H9 (cell line): ENCODE results near the gene FAM53A. TPM values are rescaled to one million over a fixed set of nuclear protein-coding genes. Genes with fewer than 3 reads are reported as not detected.

Source experiments
- DNase-seq: peaks from one replicate; pipeline ENCODE4 v3.0.0-alpha.2; 2017
- H2AFZ ChIP-seq: one replicate; pipeline ENCODE4 v1.6.1; 2013; ENCODE audit warnings: mild to moderate bottlenecking, low read length, control low read depth, moderate library complexity
- H2AK5ac ChIP-seq: 2 replicates; pipeline ENCODE4 v1.6.1; 2013; ENCODE audit warnings: low read length, control low read depth, mixed read lengths; ENCODE audit not compliant: insufficient read length
- H2BK120ac ChIP-seq: one replicate; pipeline ENCODE4 v1.6.1; 2013; ENCODE audit warnings: low read depth, mild to moderate bottlenecking, low read length, control low read depth, inconsistent platforms; ENCODE audit not compliant: poor library complexity, severe bottlenecking
- H2BK12ac ChIP-seq: 2 replicates; pipeline ENCODE4 v1.6.1; 2013; ENCODE audit warnings: low read length, control low read depth, mixed read lengths, low read depth; ENCODE audit not compliant: insufficient read length
- H2BK15ac ChIP-seq: 2 replicates; pipeline ENCODE4 v1.6.1; 2013; ENCODE audit warnings: low read depth, low read length, control low read depth
- H2BK20ac ChIP-seq: one replicate; pipeline ENCODE4 v1.6.1; 2013; ENCODE audit warnings: low read depth, mild to moderate bottlenecking, low read length, control low read depth, inconsistent platforms; ENCODE audit not compliant: poor library complexity, severe bottlenecking
- H2BK5ac ChIP-seq: 2 replicates; pipeline ENCODE4 v1.6.1; 2013; ENCODE audit warnings: low read length, control low read depth, mixed read lengths; ENCODE audit not compliant: insufficient read length
- H3K14ac ChIP-seq: 2 replicates; pipeline ENCODE4 v1.6.1; 2013; ENCODE audit warnings: low read length, control low read depth; ENCODE audit not compliant: insufficient read depth
- H3K18ac ChIP-seq: 2 replicates; pipeline ENCODE4 v1.6.1; 2013; ENCODE audit warnings: low read depth, mild to moderate bottlenecking, mixed read lengths, low read length, control low read depth; ENCODE audit not compliant: insufficient read length
- H3K23ac ChIP-seq: 2 replicates; pipeline ENCODE4 v1.6.1; 2013; ENCODE audit warnings: low read length, control low read depth, mixed read lengths, low read depth; ENCODE audit not compliant: insufficient read length
- H3K23me2 ChIP-seq: 2 replicates; pipeline ENCODE4 v1.6.1; 2013; ENCODE audit warnings: low read depth, mild to moderate bottlenecking, mixed read lengths, low read length, control low read depth; ENCODE audit not compliant: insufficient read length, poor library complexity, severe bottlenecking
- H3K27ac ChIP-seq: 2 replicates; pipeline ENCODE4 v1.5.1; 2013; ENCODE audit warnings: low read length, control low read depth, mixed read lengths, low read depth; ENCODE audit not compliant: insufficient read length
- H3K27me3 ChIP-seq: 2 replicates; pipeline ENCODE4 v1.6.1; 2013; ENCODE audit warnings: low read length, control low read depth, inconsistent platforms; ENCODE audit not compliant: insufficient read depth
- H3K4ac ChIP-seq: 2 replicates; pipeline ENCODE4 v1.6.1; 2013; ENCODE audit warnings: low read depth, mild to moderate bottlenecking, control low read depth, inconsistent platforms, low read length, moderate library complexity
- H3K4me1 ChIP-seq: 2 replicates; pipeline ENCODE4 v1.6.1; 2013; ENCODE audit warnings: low read length, control low read depth, inconsistent platforms; ENCODE audit not compliant: insufficient read depth
- H3K4me2 ChIP-seq: 2 replicates; pipeline ENCODE4 v1.6.1; 2013; ENCODE audit warnings: low read length, control low read depth, mixed read lengths; ENCODE audit not compliant: insufficient read length, insufficient read depth
- H3K56ac ChIP-seq: 2 replicates; pipeline ENCODE4 v1.6.1; 2013; ENCODE audit warnings: low read depth, mild to moderate bottlenecking, mixed read lengths, low read length, control low read depth; ENCODE audit not compliant: insufficient read length
- H3K79me1 ChIP-seq: 2 replicates; pipeline ENCODE4 v1.6.1; 2013; ENCODE audit warnings: low read depth, mild to moderate bottlenecking, moderate library complexity, low read length, control low read depth, inconsistent platforms; ENCODE audit not compliant: insufficient read depth, poor library complexity, severe bottlenecking
- H3K79me2 ChIP-seq: 2 replicates; pipeline ENCODE4 v1.6.1; 2013; ENCODE audit warnings: low read length, control low read depth, inconsistent platforms; ENCODE audit not compliant: insufficient read depth
- H3K9ac ChIP-seq: 2 replicates; pipeline ENCODE4 v1.6.1; 2013; ENCODE audit warnings: low read length, control low read depth, mixed read lengths; ENCODE audit not compliant: insufficient read length; ENCODE audit errors: extremely low read depth
- H3K9me3 ChIP-seq: one replicate; pipeline ENCODE4 v1.6.1; 2013; ENCODE audit warnings: low read depth, low read length, inconsistent platforms; ENCODE audit not compliant: control insufficient read depth
- H3T11ph ChIP-seq: one replicate; pipeline ENCODE4 v1.6.1; 2013; ENCODE audit warnings: mild to moderate bottlenecking, low read length, control low read depth, inconsistent platforms
- H4K20me1 ChIP-seq: one replicate; pipeline ENCODE4 v1.6.1; 2013; ENCODE audit not compliant: control insufficient read depth, insufficient read length, insufficient read depth
- H4K5ac ChIP-seq: 2 replicates; pipeline ENCODE4 v1.6.1; 2013; ENCODE audit warnings: low read depth, mild to moderate bottlenecking, mixed read lengths, low read length, control low read depth; ENCODE audit not compliant: insufficient read length
- H4K8ac ChIP-seq: replicated peaks from 2 replicates; pipeline ENCODE4 v1.6.1; 2013; ENCODE audit warnings: low read length, control low read depth, mixed read lengths, low read depth; ENCODE audit not compliant: insufficient read length
- H4K91ac ChIP-seq: 2 replicates; pipeline ENCODE4 v1.6.1; 2013; ENCODE audit warnings: low read depth, mild to moderate bottlenecking, moderate library complexity, mixed read lengths, low read length, control low read depth; ENCODE audit not compliant: insufficient read length
- H3K27ac Mint-ChIP-seq, 3 experiments: 2 replicates in 2 of 3; 3 replicates in 1 of 3; pipeline ENCODE4 v1.8.0; 2020 to 2021; ENCODE audit warnings: mixed read lengths in 3 of 3, mild to moderate bottlenecking in 1 of 3, moderate library complexity in 1 of 3
- H3K27me3 Mint-ChIP-seq: 2 replicates; pipeline ENCODE4 v1.8.0; 2021; ENCODE audit warnings: low read depth, mild to moderate bottlenecking, moderate library complexity, mixed read lengths
- H3K36me3 Mint-ChIP-seq, 3 experiments: 2 replicates in 2 of 3; 3 replicates in 1 of 3; pipeline ENCODE4 v1.8.0; 2020 to 2021; ENCODE audit warnings: low read depth in 3 of 3, mixed read lengths in 3 of 3; ENCODE audit not compliant: insufficient read depth in 1 of 3
- H3K4me1 Mint-ChIP-seq, 2 experiments: 2 replicates each; pipeline ENCODE4 v1.8.0; 2020; ENCODE audit warnings: mixed read lengths in 2 of 2
- H3K4me3 Mint-ChIP-seq, 2 experiments: 2 replicates in 1 of 2; 3 replicates in 1 of 2; pipeline ENCODE4 v1.8.0; 2020 to 2021; ENCODE audit warnings: mild to moderate bottlenecking in 2 of 2, mixed read lengths in 2 of 2, moderate library complexity in 1 of 2
- H3K9me3 Mint-ChIP-seq, 2 experiments: 2 replicates in 1 of 2; 3 replicates in 1 of 2; pipeline ENCODE4 v1.8.0; 2020; ENCODE audit warnings: mild to moderate bottlenecking in 2 of 2, mixed read lengths in 2 of 2, moderate library complexity in 1 of 2
- WGBS: extraction: QIAGEN DNeasy Blood & Tissue Kit; methylation state at CpG from one replicate; pipeline ENCODE4 v1.1.7; 2013; ENCODE audit warnings: missing lambda C conversion rate, low lambda C conversion rate, mixed read lengths; ENCODE audit not compliant: insufficient read length; ENCODE audit errors: extremely low coverage; 5-methylcytosine and 5-hydroxymethylcytosine counted together
- total RNA-seq: library from RNA; stranded (reverse); gene quantifications from 2 replicates; pipeline ENCODE4 v1.2.1, GENCODE V29; 2021
- TF ChIP-seq, protein P1 (sequence below): fragments of 200-600 bp; sonication (generic); conservative IDR thresholded peaks from 3 replicates; pipeline ENCODE4 v1.8.0; 2021; ENCODE audit warnings: antibody characterized with exemption, mild to moderate bottlenecking

Gene FAM53A
- total RNA-seq, 1 experiment from 2014 or later, result 2.4 TPM

DNA sequence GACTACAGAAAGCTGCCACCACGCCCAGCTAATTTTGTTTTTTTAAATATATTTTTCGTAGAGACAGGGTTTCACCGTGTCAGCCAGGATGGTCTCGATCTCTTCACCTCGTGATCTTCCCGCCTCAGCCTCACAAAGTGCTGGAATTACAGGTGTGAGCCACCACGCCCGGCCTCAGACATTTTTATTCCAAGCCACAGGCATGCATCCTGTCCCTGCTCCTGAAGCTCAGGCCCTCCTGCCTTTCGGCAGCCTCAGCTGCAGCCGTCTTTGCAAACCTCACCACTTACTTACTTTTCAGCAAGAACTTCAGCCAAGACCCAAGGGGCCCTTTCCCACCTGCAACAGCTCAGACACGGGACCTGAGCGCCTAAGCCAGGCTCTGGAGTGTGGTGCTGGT lies 26.0 kb downstream of the FAM53A start:
- H4K20me1 ChIP-seq, result no peaks in the 10 kb centered on the region
- TF ChIP-seq, protein P1, sequence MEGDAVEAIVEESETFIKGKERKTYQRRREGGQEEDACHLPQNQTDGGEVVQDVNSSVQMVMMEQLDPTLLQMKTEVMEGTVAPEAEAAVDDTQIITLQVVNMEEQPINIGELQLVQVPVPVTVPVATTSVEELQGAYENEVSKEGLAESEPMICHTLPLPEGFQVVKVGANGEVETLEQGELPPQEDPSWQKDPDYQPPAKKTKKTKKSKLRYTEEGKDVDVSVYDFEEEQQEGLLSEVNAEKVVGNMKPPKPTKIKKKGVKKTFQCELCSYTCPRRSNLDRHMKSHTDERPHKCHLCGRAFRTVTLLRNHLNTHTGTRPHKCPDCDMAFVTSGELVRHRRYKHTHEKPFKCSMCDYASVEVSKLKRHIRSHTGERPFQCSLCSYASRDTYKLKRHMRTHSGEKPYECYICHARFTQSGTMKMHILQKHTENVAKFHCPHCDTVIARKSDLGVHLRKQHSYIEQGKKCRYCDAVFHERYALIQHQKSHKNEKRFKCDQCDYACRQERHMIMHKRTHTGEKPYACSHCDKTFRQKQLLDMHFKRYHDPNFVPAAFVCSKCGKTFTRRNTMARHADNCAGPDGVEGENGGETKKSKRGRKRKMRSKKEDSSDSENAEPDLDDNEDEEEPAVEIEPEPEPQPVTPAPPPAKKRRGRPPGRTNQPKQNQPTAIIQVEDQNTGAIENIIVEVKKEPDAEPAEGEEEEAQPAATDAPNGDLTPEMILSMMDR, result no peak
- no peak overlapping the region for H2BK120ac ChIP-seq
- H3K23me2 ChIP-seq, result no peaks in the 10 kb centered on the region
- H4K8ac ChIP-seq, result no peak overlapping the region
- H2BK5ac ChIP-seq, result no peak overlapping the region
- H3K4me1 ChIP-seq, result no peaks in the 10 kb centered on the region
- H3K56ac ChIP-seq, result no peak overlapping the region
- H2BK15ac ChIP-seq, result no peak overlapping the region
- H3K4me2 ChIP-seq, result no peak overlapping the region
- no peaks in the 10 kb centered on the region for H3K27me3 ChIP-seq
- H3K4me3 Mint-ChIP-seq, result no peak overlapping the region
- no peaks in the 10 kb centered on the region for H3K27me3 Mint-ChIP-seq
- H4K91ac ChIP-seq, result no peak overlapping the region
- H3K4ac ChIP-seq, result no peak overlapping the region
- no peaks in the 10 kb centered on the region for H3K9me3 ChIP-seq
- H3K23ac ChIP-seq, result no peak overlapping the region
- no peak overlapping the region for H2AFZ ChIP-seq
- H3T11ph ChIP-seq, result no peak overlapping the region
- no peaks in the 10 kb centered on the region; a peak in 1 of 5 replicates for H3K9me3 Mint-ChIP-seq
- no peak overlapping the region for H2AK5ac ChIP-seq
- DNase-seq, result no peak
- no peak overlapping the region for H3K18ac ChIP-seq
- no peak overlapping the region for H4K5ac ChIP-seq
- no peaks in the 10 kb centered on the region for H3K79me1 ChIP-seq
- no peak overlapping the region for H2BK20ac ChIP-seq
- no peak overlapping the region for H3K14ac ChIP-seq
- H2BK12ac ChIP-seq, result no peak overlapping the region
- no peak overlapping the region for H3K9ac ChIP-seq
- H3K27ac Mint-ChIP-seq, result no peak overlapping the region; a peak in 1 of 7 replicates
- no peak overlapping the region for H3K27ac ChIP-seq
- WGBS, result no CpG with 5 or more reads among the region's 12 CpGs
- H3K79me2 ChIP-seq, result no peaks in the 10 kb centered on the region
- peaks cover 7 to 11% of the 10 kb centered on the region in 2 experiments; a peak in 3 of 4 replicates for H3K4me1 Mint-ChIP-seq
- no peaks in the 10 kb centered on the region for H3K36me3 Mint-ChIP-seq
